Dedifferentiated amniotic fluid mesenchymal stem cell (primary cell): Measurements from ENCODE around the gene PPP1R3F.
"Not testable (repeated sequence)": the region's sequence is repeated elsewhere in the genome, so short reads cannot be mapped to it uniquely, and the experiment has no call there.

Experiments
- DNase-seq: peaks from one replicate; pipeline ENCODE4 v3.0.0-alpha.2; 2016; ENCODE audit errors: extremely low spot score

Gene PPP1R3F

GRCh38 chrX:49316085-49316484 is 46.5 kb downstream of the PPP1R3F start:
- no peak for DNase-seq

- DNase-seq: not testable (repeated sequence)
These were observed 52.1 kb downstream of the PPP1R3F start, which contains the start of gene GAGE12J for GRCh38 chrX:49321737-49322136. GAGE12J (plus strand) TSS chrX:49322037; CDS start chrX:49323194, 1,157 bp downstream.

GRCh38 chrX:49322266-49322665 is 52.7 kb downstream of the PPP1R3F start:
- DNase-seq: not testable (repeated sequence)

- not testable (repeated sequence) for DNase-seq
These were observed 54.1 kb downstream of the PPP1R3F start for GRCh38 chrX:49323735-49324134.

GRCh38 chrX:49330421-49330820 is 60.8 kb downstream of the PPP1R3F start:
- not testable (repeated sequence) for DNase-seq

GRCh38 chrX:49331282-49331681 is 61.7 kb downstream of the PPP1R3F start, which contains the start of gene GAGE13:
GAGE13 (plus strand) TSS chrX:49331582; CDS start chrX:49332738, 1,156 bp downstream.
- DNase-seq: not testable (repeated sequence)

GRCh38 chrX:49331841-49332240 is 62.2 kb downstream of the PPP1R3F start:
- DNase-seq: not testable (repeated sequence)
